Vagina (tissue), 2 donors: Measurements from ENCODE around the gene UTP11. TPM values are rescaled to one million over a fixed set of nuclear protein-coding genes. Genes with fewer than 3 reads are reported as not detected.

Experiments
- DNase-seq, 2 donors: peaks; one replicate each; pipeline ENCODE4 v3.0.0-alpha.2; 2017; ENCODE audit errors: extremely low spot score in 2 of 2
- H3K27ac ChIP-seq: fragments of 200-600 bp; sonication (generic); one replicate; pipeline ENCODE4 v1.5.1; 2019
- H3K27me3 ChIP-seq: fragments of 200-600 bp; sonication (generic); one replicate; pipeline ENCODE4 v1.5.1; 2019
- H3K36me3 ChIP-seq, 2 donors: fragments of 200-600 bp; sonication (generic); one replicate each; pipeline ENCODE4 v1.5.1; 2017 to 2019
- H3K4me1 ChIP-seq: fragments of 200-600 bp; sonication (generic); one replicate; pipeline ENCODE4 v1.5.1; 2019
- H3K4me3 ChIP-seq, 2 donors: fragments of 200-600 bp; sonication (generic); 1 replicate in 1 of 2; 2 replicates in 1 of 2; pipeline ENCODE4 v1.5.1; 2016 to 2019
- H3K9me3 ChIP-seq: fragments of 200-600 bp; sonication (generic); one replicate; pipeline ENCODE4 v1.5.1; 2019
- CTCF ChIP-seq, 3 experiments: fragments of 450-650 bp in 2 of 3; fragments of 200-600 bp in 1 of 3; sonication (generic) in 1 of 3; IDR thresholded peaks; one replicate each; pipeline ENCODE4 v1.5.1; 2017 to 2019; ENCODE audit warnings: antibody characterized with exemption in 3 of 3, mild to moderate bottlenecking in 2 of 3, moderate library complexity in 2 of 3
- POLR2A ChIP-seq, 2 donors: fragments of 450-650 bp; IDR thresholded peaks; one replicate each; pipeline ENCODE4 v1.6.1; 2017; ENCODE audit warnings: antibody characterized with exemption in 2 of 2, mild to moderate bottlenecking in 2 of 2, moderate library complexity in 2 of 2
- POLR2AphosphoS5 ChIP-seq, 2 donors: sonication (generic); formaldehyde crosslinking; IDR thresholded peaks; one replicate each; pipeline ENCODE4 v1.9.0; 2017; ENCODE audit warnings: antibody characterized with exemption in 2 of 2, mild to moderate bottlenecking in 2 of 2, low read depth in 1 of 2; ENCODE audit not compliant: insufficient read depth in 1 of 2
- intact Hi-C: fragments of 100-400 bp; cut with DNase I; formaldehyde crosslinking; loops from one replicate; pipeline ENCODE4 v1.15.1; 2023
- small RNA-seq: library from RNA; depleted of rRNA; stranded (forward); fragments of <200 nt; gene quantifications from one replicate; pipeline ENCODE3, GENCODE V24; 2016
- total RNA-seq: library from RNA; depleted of rRNA; stranded (reverse); fragments of >200 nt; gene quantifications from one replicate; pipeline ENCODE4 v1.2.3, GENCODE V29; 2016

The UTP11 gene
- total RNA-seq, 1 donor from 2014 or later = 18.7 TPM

GRCh38 chr1:38071312-38072256 lies 59.0 kb downstream of the UTP11 start:
- Histone ChIP-seq H3K36me3 (no peaks in the 10 kb centered on the region), H3K4me3 (no peak overlapping the region), H3K4me1 (peaks cover 19% of the 10 kb centered on the region), H3K27ac (no peak overlapping the region), H3K9me3 (no peaks in the 10 kb centered on the region), H3K27me3 (no peaks in the 10 kb centered on the region)
- TF ChIP-seq POLR2AphosphoS5 (IDR thresholded peaks at IDR 0.05; ENCODE audit: insufficient read depth in 1 of 2, low read depth in 1 of 2) = no peak
- no peak for TF ChIP-seq POLR2A (IDR thresholded peaks at IDR 0.05)
- no peak for TF ChIP-seq CTCF (IDR thresholded peaks at IDR 0.05)
- intact Hi-C loops = no loop called here
- DNase-seq = no peak

DNA sequence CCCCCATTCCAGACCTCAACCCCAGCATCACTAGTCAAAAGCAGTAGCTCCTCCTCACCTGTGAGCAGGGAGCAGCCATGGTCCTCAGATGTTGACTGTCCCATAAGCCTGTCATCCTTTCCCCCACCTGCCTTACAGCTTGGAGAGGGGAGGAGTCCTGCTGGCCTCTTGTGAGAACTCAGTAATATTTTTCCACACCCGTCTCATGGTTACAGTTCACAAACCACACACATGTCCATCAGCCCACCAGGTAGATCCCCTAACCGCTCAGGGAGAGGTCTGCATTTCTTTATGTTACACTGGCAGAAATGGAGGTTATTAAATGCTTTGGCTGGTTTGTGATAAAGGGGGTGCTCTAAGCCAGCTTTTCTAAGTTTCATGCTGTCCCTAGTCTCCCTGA lies 60.3 kb downstream of the UTP11 start:
- H3K4me3 ChIP-seq = no peak overlapping the region
- no peaks in the 10 kb centered on the region for H3K27me3 ChIP-seq

DNA sequence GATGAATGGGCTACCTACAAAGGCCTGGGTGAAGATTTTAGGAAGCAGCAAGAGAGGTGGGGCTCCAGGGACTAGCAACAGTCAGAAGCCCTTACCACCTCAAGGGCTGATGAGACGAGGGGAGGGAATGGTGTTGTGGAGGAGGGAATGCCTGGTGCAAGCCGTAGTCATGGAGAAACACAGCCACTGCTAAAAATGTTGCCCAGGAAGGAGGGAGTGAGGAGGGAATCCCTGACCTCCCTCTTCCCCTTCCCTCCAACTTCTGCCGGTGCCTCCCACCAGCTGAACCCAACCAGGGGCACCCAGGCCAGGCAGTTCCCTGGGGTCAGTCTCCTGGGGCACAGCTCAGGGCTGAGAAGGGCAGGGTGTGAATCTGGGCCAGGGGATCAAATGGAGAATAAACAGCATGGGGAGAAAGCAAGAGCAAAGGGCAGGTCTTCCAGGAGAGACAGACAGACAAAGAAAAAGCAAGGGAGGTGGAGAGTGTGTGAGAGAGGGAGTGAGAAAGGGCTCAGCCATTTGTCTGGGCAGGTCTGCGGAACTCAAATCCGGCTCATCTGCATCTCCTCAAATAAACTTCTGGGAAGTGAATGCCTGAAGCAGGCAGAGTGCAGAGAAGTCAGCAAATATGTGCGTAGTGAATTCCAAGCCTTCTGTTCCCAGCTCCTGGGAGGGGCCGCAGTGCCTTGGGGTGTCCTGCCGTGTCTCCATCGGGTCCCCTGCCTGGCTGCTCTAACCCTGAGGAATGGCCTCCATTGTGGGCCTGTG lies 61.2 kb downstream of the UTP11 start:
- DNase-seq = no peak
- Histone ChIP-seq H3K27me3 (no peaks in the 10 kb centered on the region), H3K27ac (no peak overlapping the region), H3K9me3 (no peaks in the 10 kb centered on the region), H3K36me3 (no peaks in the 10 kb centered on the region), H3K4me3 (no peak overlapping the region), H3K4me1 (peaks cover 19% of the 10 kb centered on the region)
- intact Hi-C loops = no loop called here
- TF ChIP-seq POLR2A (IDR thresholded peaks at IDR 0.05) (no peak), CTCF (IDR thresholded peaks at IDR 0.05) (no peak), POLR2AphosphoS5 (IDR thresholded peaks at IDR 0.05; ENCODE audit: insufficient read depth in 1 of 2, low read depth in 1 of 2) (no peak)

More for the DNA sequence above, 60.3 kb downstream of the UTP11 start:
- no peaks in the 10 kb centered on the region for H3K9me3 ChIP-seq
- no peaks in the 10 kb centered on the region for H3K36me3 ChIP-seq
- intact Hi-C loops = no loop called here
- no peak for DNase-seq
- no peak overlapping the region for H3K27ac ChIP-seq
- peaks cover 19% of the 10 kb centered on the region for H3K4me1 ChIP-seq
- TF ChIP-seq POLR2A (IDR thresholded peaks at IDR 0.05) (no peak), CTCF (IDR thresholded peaks at IDR 0.05) (no peak), POLR2AphosphoS5 (IDR thresholded peaks at IDR 0.05; ENCODE audit: insufficient read depth in 1 of 2, low read depth in 1 of 2) (no peak)

GRCh38 chr1:38074302-38074677 lies 61.8 kb downstream of the UTP11 start:
- Histone ChIP-seq H3K9me3 (no peaks in the 10 kb centered on the region), H3K27ac (no peak overlapping the region), H3K36me3 (no peaks in the 10 kb centered on the region), H3K27me3 (no peaks in the 10 kb centered on the region), H3K4me3 (no peak overlapping the region), H3K4me1 (peaks cover 19% of the 10 kb centered on the region)
- intact Hi-C loops = no loop called here
- TF ChIP-seq POLR2A (IDR thresholded peaks at IDR 0.05) (no peak), POLR2AphosphoS5 (IDR thresholded peaks at IDR 0.05; ENCODE audit: insufficient read depth in 1 of 2, low read depth in 1 of 2) (no peak), CTCF (IDR thresholded peaks at IDR 0.05) (no peak)
- DNase-seq = no peak

Small RNA genes within 50 kb of the gene (small RNA-seq; reads per million reads assigned to genes)
- not detected for gene RNU6-510P

Other genes with a start within 250 kb of the UTP11 start
- 0.25 TPM for gene EPHA10, start 247.6 kb upstream of the UTP11 start, total RNA-seq
- 3.2 TPM for gene MANEAL, start 218.9 kb upstream of the UTP11 start, total RNA-seq
- gene C1orf122, start 204.9 kb upstream of the UTP11 start, total RNA-seq = 51.8 TPM
- 9.1 TPM for gene YRDC, start 204.5 kb upstream of the UTP11 start, total RNA-seq
- gene MTF1, start 153.1 kb upstream of the UTP11 start, total RNA-seq = 9.3 TPM
- 31.2 TPM for gene INPP5B, start 65.7 kb upstream of the UTP11 start, total RNA-seq
- gene SF3A3, start 22.7 kb upstream of the UTP11 start, total RNA-seq = 50.3 TPM
- gene FHL3, start 7.2 kb upstream of the UTP11 start, total RNA-seq = 26.3 TPM
- not detected for gene POU3F1, start 34.1 kb downstream of the UTP11 start, total RNA-seq